Spleen (tissue), 11 donors: ENCODE data around the gene NKD1. TPM values are rescaled to one million over a fixed set of nuclear protein-coding genes. Genes with fewer than 3 reads are reported as not detected.

ENCODE experiments used
- DNase-seq: peaks from one replicate; pipeline ENCODE4 v3.0.0-alpha.2; 2020
- H3K27ac ChIP-seq, 8 donors: fragments of 200-600 bp; sonication (generic) in 7 of 8; 1 replicate in 4 of 8; 2 replicates in 4 of 8; pipeline versions ENCODE4 v1.5.0 to v1.8.0; 2016 to 2021; ENCODE audit warnings: inconsistent platforms in 4 of 8, mild to moderate bottlenecking in 4 of 8, moderate library complexity in 1 of 8
- H3K27me3 ChIP-seq, 7 donors: fragments of 200-600 bp; sonication (generic) in 6 of 7; replicated peaks in 1 of 7; 1 replicate in 4 of 7; 2 replicates in 3 of 7; pipeline versions ENCODE4 v1.5.0 to v1.8.0; 2016 to 2021; ENCODE audit warnings: inconsistent platforms in 3 of 7, mild to moderate bottlenecking in 1 of 7
- H3K36me3 ChIP-seq, 6 donors: fragments of 200-600 bp; sonication (generic) in 5 of 6; 1 replicate in 4 of 6; 2 replicates in 2 of 6; pipeline versions ENCODE4 v1.5.0 to v1.8.0; 2016 to 2021; ENCODE audit warnings: inconsistent platforms in 2 of 6
- H3K4me1 ChIP-seq, 6 donors: fragments of 200-600 bp; sonication (generic) in 5 of 6; 1 replicate in 3 of 6; 2 replicates in 3 of 6; pipeline versions ENCODE4 v1.5.0 to v1.8.0; 2016 to 2021; ENCODE audit warnings: inconsistent platforms in 3 of 6
- H3K4me3 ChIP-seq, 8 donors: fragments of 200-600 bp; sonication (generic) in 7 of 8; 1 replicate in 4 of 8; 2 replicates in 4 of 8; pipeline versions ENCODE4 v1.5.0 to v1.8.0; 2016 to 2021; ENCODE audit warnings: inconsistent platforms in 4 of 8, mild to moderate bottlenecking in 4 of 8, moderate library complexity in 2 of 8
- H3K9me3 ChIP-seq, 8 donors: fragments of 200-600 bp; sonication (generic) in 7 of 8; 1 replicate in 4 of 8; 2 replicates in 4 of 8; pipeline versions ENCODE4 v1.5.0 to v1.8.0; 2016 to 2021; ENCODE audit warnings: inconsistent platforms in 4 of 8
- CTCF ChIP-seq, 11 experiments: fragments of 200-600 bp in 7 of 11; fragments of 450-650 bp in 4 of 11; sonication (generic) in 4 of 11; IDR thresholded peaks in 8 of 11; conservative IDR thresholded peaks in 3 of 11; 1 replicate in 7 of 11; 2 replicates in 4 of 11; pipeline versions ENCODE4 v1.4.0 to v1.8.0; 2016 to 2021; ENCODE audit warnings: antibody characterized with exemption in 11 of 11, inconsistent platforms in 4 of 11, mild to moderate bottlenecking in 1 of 11
- POLR2A ChIP-seq, 3 donors: fragments of 450-650 bp; IDR thresholded peaks; one replicate each; pipeline ENCODE4 v1.5.1; 2017; ENCODE audit warnings: antibody characterized with exemption in 3 of 3, mild to moderate bottlenecking in 1 of 3
- POLR2AphosphoS5 ChIP-seq, 3 donors: sonication (generic); formaldehyde crosslinking; IDR thresholded peaks; one replicate each; pipeline ENCODE4 v1.5.1; 2017; ENCODE audit warnings: antibody characterized with exemption in 3 of 3
- WGBS, 5 donors: extraction: QIAGEN DNeasy Blood & Tissue Kit in 3 of 5; methylation state at CpG; one replicate each; pipeline versions ENCODE4 v1.1.5 to v1.1.7; 2013 to 2018; 5-methylcytosine and 5-hydroxymethylcytosine counted together
- intact Hi-C: fragments of 100-400 bp; cut with DNase I; formaldehyde crosslinking; loops from one replicate; pipeline ENCODE4 v1.15.0; 2023; ENCODE audit warnings: low total_unique reads
- polyA plus RNA-seq, 3 donors: library from polyadenylated mRNA; stranded (reverse); fragments of 200-250 nt; gene quantifications; one replicate each; pipeline ENCODE4 v1.2.1, GENCODE V29; 2013
- total RNA-seq, 7 donors: library from RNA; depleted of rRNA in 3 of 7; stranded (reverse); fragments of >200 nt in 3 of 7; fragmentation: NEBNext Ultra II Directional in 4 of 7; extraction: Animal tissue kit (Norgen Biotek cat#: 25700) in 4 of 7; gene quantifications; one replicate each; pipeline versions ENCODE4 v1.1.0 to v1.2.1, GENCODE V29; 2016 to 2021
- donor health status: healthy with polysubstance abuse.
- donor health status: DM: no; HTN: no; CAD: no; lungs with moderate emphysema.
- donor health status: DM: no; HTN: no; CAD: no.
- donor health status: Bipolar disorder and iron deficiency.
- donor health status: healthy.
- donor health status: DM: no; HTN: no; CAD: no.
- donor health status: DM: yes; HTN: yes; CAD: no.

Gene NKD1
- total and polyA plus RNA-seq, 10 donors: 0.11 to 15.2 (median 3.6) TPM

- Histone ChIP-seq H3K27me3 (peaks cover 0 to 18% (median 11%) of the 10 kb centered on the region in 7 donors), H3K4me3 (no peak overlapping the region), H3K4me1 (peaks cover 0 to 17% (median 7%) of the 10 kb centered on the region in 6 donors), H3K36me3 (no peaks in the 10 kb centered on the region), H3K27ac (no peak overlapping the region), H3K9me3 (peaks cover 0 to 4% (median 0%) of the 10 kb centered on the region in 8 donors)
- intact Hi-C loops: no loop called here
- TF ChIP-seq POLR2A (IDR thresholded peaks at IDR 0.05) (no peak), POLR2AphosphoS5 (IDR thresholded peaks at IDR 0.05) (no peak), CTCF (IDR thresholded peaks at IDR 0.05 in 8 of 11, conservative IDR thresholded peaks at IDR 0.05 in 3 of 11) (no peak)
- peak; percentile 62 for DNase-seq
- WGBS, 5 donors: 78 to 88% (median 86%) methylated on average over 7 of the region's 7 CpGs
These were observed 5.0 kb downstream of the NKD1 start for GRCh38 chr16:50553182-50553710.

DNA sequence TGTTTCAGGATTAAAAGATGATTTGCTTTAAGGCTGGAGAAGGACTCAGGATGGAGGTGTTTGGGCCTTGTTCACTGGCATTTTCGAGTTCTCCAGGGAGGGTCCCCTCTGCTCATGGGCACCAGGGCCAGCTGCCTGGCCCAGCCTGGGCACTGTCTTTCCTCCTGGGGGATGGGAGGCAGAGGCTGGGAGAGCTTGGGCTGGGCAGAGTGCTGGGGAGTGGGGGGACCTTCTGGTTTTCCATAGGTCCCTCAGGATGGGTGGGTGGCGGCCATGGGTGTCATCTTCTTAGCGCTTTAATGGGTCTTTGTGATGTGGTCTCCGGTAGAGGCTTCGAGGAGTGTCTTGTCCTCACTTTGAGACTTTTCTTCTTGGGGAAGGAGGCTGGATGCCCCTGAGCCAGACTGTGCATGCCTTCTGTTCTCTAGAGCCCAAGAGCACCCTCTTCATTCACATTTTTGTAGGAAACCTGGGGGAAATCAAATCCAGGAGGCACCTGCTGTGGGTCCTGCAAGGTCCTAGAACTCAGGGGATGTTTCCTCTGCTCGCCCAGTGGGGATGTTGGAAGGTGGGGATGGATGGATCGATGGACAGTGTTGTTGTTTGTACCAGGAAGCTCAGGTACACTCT, 5.7 kb downstream of the NKD1 start:
- Histone ChIP-seq H3K27ac (no peak overlapping the region), H3K9me3 (peaks cover 0 to 4% (median 0%) of the 10 kb centered on the region in 8 donors), H3K36me3 (no peaks in the 10 kb centered on the region), H3K4me3 (no peak overlapping the region), H3K27me3 (peaks cover 0 to 12% (median 6%) of the 10 kb centered on the region in 7 donors), H3K4me1 (peaks cover 0 to 12% (median 4%) of the 10 kb centered on the region in 6 donors)
- intact Hi-C loops: no loop called here
- 84 to 92% (median 88%) methylated on average over 7 of the region's 7 CpGs for WGBS, 5 donors
- TF ChIP-seq CTCF (IDR thresholded peaks at IDR 0.05 in 8 of 11, conservative IDR thresholded peaks at IDR 0.05 in 3 of 11) (no peak), POLR2AphosphoS5 (IDR thresholded peaks at IDR 0.05) (no peak), POLR2A (IDR thresholded peaks at IDR 0.05) (no peak)
- DNase-seq: peak; percentile 44

GRCh38 chr16:50555269-50555875, 7.2 kb downstream of the NKD1 start:
- no peak for TF ChIP-seq CTCF (IDR thresholded peaks at IDR 0.05 in 8 of 11, conservative IDR thresholded peaks at IDR 0.05 in 3 of 11)
- no peak for TF ChIP-seq POLR2AphosphoS5 (IDR thresholded peaks at IDR 0.05)
- no peak for TF ChIP-seq POLR2A (IDR thresholded peaks at IDR 0.05)
- intact Hi-C loops: no loop called here
- Histone ChIP-seq H3K9me3 (peaks cover 0 to 4% (median 0%) of the 10 kb centered on the region in 8 donors), H3K27ac (no peak overlapping the region), H3K27me3 (no peaks in the 10 kb centered on the region), H3K4me3 (no peak overlapping the region), H3K4me1 (no peaks in the 10 kb centered on the region), H3K36me3 (no peaks in the 10 kb centered on the region)
- 92 to 94% (median 93%) methylated on average over 9 to 10 of the region's 10 CpGs for WGBS, 5 donors
- DNase-seq: no peak
